ENCODE data around the gene CENPO. TPM values are rescaled to one million over a fixed set of nuclear protein-coding genes. Genes with fewer than 3 reads are reported as not detected.
A peak's percentile ranks its signal among the peaks of the same experiment; 100 is the strongest.

CENPO gene
- total RNA-seq, 4 donors from 2014 or later = 4.2 to 8.9 (median 6.3) TPM

GRCh38 chr2:24821433-24821891, 28.2 kb downstream of the CENPO start:
- no peak for DNase-seq
- WGBS, 2 donors = 88 to 92% methylated on average over 13 to 15 of the region's 15 CpGs
- H3K9me3 ChIP-seq = no peaks in the 10 kb centered on the region
- intact Hi-C loops (cut with DNase I) = no loop called here
- H3K36me3 ChIP-seq = peaks cover 0 to 9% of the 10 kb centered on the region in 2 donors
- H3K27me3 ChIP-seq = no peaks in the 10 kb centered on the region
- no peak overlapping the region for H3K27ac ChIP-seq
- H3K4me1 ChIP-seq = peaks cover 8 to 9% of the 10 kb centered on the region in 2 donors
- TF ChIP-seq CTCF (IDR thresholded peaks at IDR 0.05) = no peak
- TF ChIP-seq POLR2A (IDR thresholded peaks at IDR 0.05) = no peak
- H3K4me3 ChIP-seq (replicated peaks in 1 of 3) = no peak overlapping the region

- H3K4me3 ChIP-seq (replicated peaks in 1 of 3) = no peak overlapping the region
- WGBS, 2 donors = 82 to 85% methylated on average over 7 of the region's 7 CpGs
- no peaks in the 10 kb centered on the region for H3K27me3 ChIP-seq
- no peak for DNase-seq
- intact Hi-C loops (cut with DNase I) = no loop called here
- H3K36me3 ChIP-seq = peaks cover 0 to 9% of the 10 kb centered on the region in 2 donors
- no peaks in the 10 kb centered on the region for H3K9me3 ChIP-seq
- H3K27ac ChIP-seq = no peak overlapping the region
- peaks cover 10 to 15% of the 10 kb centered on the region in 2 donors for H3K4me1 ChIP-seq
- no peak for TF ChIP-seq CTCF (IDR thresholded peaks at IDR 0.05)
- TF ChIP-seq POLR2A (IDR thresholded peaks at IDR 0.05) = no peak
Observed at GRCh38 chr2:24822049-24822706, 29.0 kb downstream of the CENPO start.

GRCh38 chr2:24824071-24824588, 30.9 kb downstream of the CENPO start:
- DNase-seq = no peak
- TF ChIP-seq CTCF (IDR thresholded peaks at IDR 0.05) (no peak), POLR2A (IDR thresholded peaks at IDR 0.05) (no peak)
- no peaks in the 10 kb centered on the region for H3K9me3 ChIP-seq
- H3K27ac ChIP-seq = no peak overlapping the region
- no peak overlapping the region for H3K4me3 ChIP-seq (replicated peaks in 1 of 3)
- peaks cover 17 to 25% of the 10 kb centered on the region in 2 donors for H3K4me1 ChIP-seq
- WGBS, 2 donors = 97 to 98% methylated on average over 14 of the region's 14 CpGs
- H3K36me3 ChIP-seq = peaks cover 0 to 9% of the 10 kb centered on the region in 2 donors
- H3K27me3 ChIP-seq = no peaks in the 10 kb centered on the region
- intact Hi-C loops (cut with DNase I) = no loop called here

GRCh38 chr2:24824966-24825882, 32.0 kb downstream of the CENPO start:
- Histone ChIP-seq H3K36me3 (peaks cover 0 to 4% of the 10 kb centered on the region in 2 donors), H3K27ac (peak overlapping the region in 1 of 3 donors; percentile 0), H3K4me1 (peaks cover 17 to 25% of the 10 kb centered on the region in 2 donors), H3K9me3 (no peaks in the 10 kb centered on the region), H3K4me3 (replicated peaks in 1 of 3) (no peak overlapping the region), H3K27me3 (no peaks in the 10 kb centered on the region)
- DNase-seq = no peak
- TF ChIP-seq POLR2A (IDR thresholded peaks at IDR 0.05) (no peak), CTCF (IDR thresholded peaks at IDR 0.05) (peak in 2 of 6 experiments; percentile 16 to 39)
- WGBS, 2 donors = 85 to 87% methylated on average over 16 of the region's 16 CpGs
- intact Hi-C loops (cut with DNase I) = no loop called here

Measured in thyroid gland (tissue), 4 donors.